GM23338 (cell line): ENCODE data around the gene RPL13. TPM values are rescaled to one million over a fixed set of nuclear protein-coding genes. Genes with fewer than 3 reads are reported as not detected.

Experiments
- ATAC-seq: fragments of 200-7000 bp; cut with Tn5 transposase; 3 replicates; pipeline ENCODE4 v1.9.1; 2020
- DNase-seq: peaks from one replicate; pipeline ENCODE4 v3.0.0-alpha.2; 2015; ENCODE audit warnings: low spot score
- H2AFZ ChIP-seq: fragments of 200-600 bp; sonication (generic); 2 replicates; pipeline ENCODE4 v1.8.0; 2016; ENCODE audit warnings: antibody characterized with exemption, mild to moderate bottlenecking, moderate library complexity
- H3F3A ChIP-seq: fragments of 200-600 bp; sonication (generic); replicated peaks from 2 replicates; pipeline ENCODE4 v1.8.0; 2017; ENCODE audit warnings: antibody characterized with exemption, mixed run types, low read depth
- H3K27ac ChIP-seq: fragments of 200-600 bp; sonication (generic); 2 replicates; pipeline ENCODE4 v1.6.1; 2016; ENCODE audit warnings: low read depth
- H3K27me3 ChIP-seq: fragments of 200-600 bp; sonication (generic); 2 replicates; pipeline ENCODE4 v1.8.0; 2016; ENCODE audit warnings: mild to moderate bottlenecking, mixed run types, moderate library complexity; ENCODE audit not compliant: insufficient read depth
- H3K36me3 ChIP-seq: fragments of 200-600 bp; sonication (generic); 2 replicates; pipeline ENCODE4 v1.8.0; 2016; ENCODE audit warnings: mild to moderate bottlenecking; ENCODE audit not compliant: insufficient read depth
- H3K4me1 ChIP-seq: fragments of 200-600 bp; sonication (generic); 2 replicates; pipeline ENCODE4 v1.8.0; 2016; ENCODE audit warnings: mild to moderate bottlenecking, moderate library complexity; ENCODE audit not compliant: insufficient read depth
- H3K4me2 ChIP-seq: fragments of 200-600 bp; sonication (generic); 2 replicates; pipeline ENCODE4 v1.7.1; 2017; ENCODE audit warnings: mixed run types
- H3K4me3 ChIP-seq: fragments of 200-600 bp; sonication (generic); 2 replicates; pipeline ENCODE4 v1.6.1; 2016; ENCODE audit warnings: mixed run types
- H3K79me2 ChIP-seq: fragments of 200-600 bp; sonication (generic); replicated peaks from 2 replicates; pipeline ENCODE4 v1.8.0; 2017; ENCODE audit warnings: mild to moderate bottlenecking; ENCODE audit not compliant: insufficient read depth
- H3K9me2 ChIP-seq: fragments of 200-600 bp; sonication (generic); 2 replicates; pipeline ENCODE4 v1.8.0; 2017; ENCODE audit not compliant: insufficient read depth
- H4K20me1 ChIP-seq: fragments of 200-600 bp; sonication (generic); replicated peaks from 2 replicates; pipeline ENCODE4 v1.8.0; 2017; ENCODE audit warnings: mild to moderate bottlenecking; ENCODE audit not compliant: insufficient read depth
- H3K27ac Mint-ChIP-seq: 2 replicates; pipeline ENCODE4 v1.8.0; 2020; ENCODE audit warnings: inconsistent platforms, mild to moderate bottlenecking, moderate library complexity, mixed read lengths
- H3K27me3 Mint-ChIP-seq: 3 replicates; pipeline ENCODE4 v1.8.0; 2022; ENCODE audit warnings: low read depth, mild to moderate bottlenecking, moderate library complexity, mixed read lengths, inconsistent platforms; ENCODE audit not compliant: insufficient read depth, poor library complexity
- H3K36me3 Mint-ChIP-seq: 3 replicates; pipeline ENCODE4 v1.8.0; 2021; ENCODE audit warnings: low read depth, mild to moderate bottlenecking, inconsistent platforms, moderate library complexity, mixed read lengths
- H3K4me1 Mint-ChIP-seq: 3 replicates; pipeline ENCODE4 v1.8.0; 2020; ENCODE audit warnings: mild to moderate bottlenecking, inconsistent platforms, mixed read lengths
- H3K4me3 Mint-ChIP-seq: 3 replicates; pipeline ENCODE4 v1.8.0; 2021; ENCODE audit warnings: moderate library complexity, mild to moderate bottlenecking, inconsistent platforms, mixed read lengths
- H3K9me3 Mint-ChIP-seq: 3 replicates; pipeline ENCODE4 v1.8.0; 2020; ENCODE audit warnings: moderate library complexity, mild to moderate bottlenecking, inconsistent platforms, mixed read lengths
- CREB1 ChIP-seq: fragments of 250-450 bp; sonication (Bioruptor Pico); IDR thresholded peaks from 2 replicates; pipeline ENCODE4 v1.5.0; 2020; ENCODE audit warnings: low read depth, mild to moderate bottlenecking, moderate library complexity
- EZH2phosphoT487 ChIP-seq: fragments of 200-600 bp; sonication (generic); IDR thresholded peaks from one replicate; pipeline ENCODE4 v1.8.1; 2018; ENCODE audit warnings: antibody characterized with exemption; ENCODE audit not compliant: unreplicated experiment
- ZNF331 ChIP-seq: fragments of 250-450 bp; sonication (Bioruptor Pico); IDR thresholded peaks from 2 replicates; pipeline ENCODE4 v1.5.0; 2020; ENCODE audit warnings: low read depth, mild to moderate bottlenecking, moderate library complexity
- polyA plus RNA-seq: library from polyadenylated mRNA; unstranded; fragments of >200 nt; fragmentation: Nextera tagmentation; extraction: Ambion mirVana; gene quantifications from 2 replicates; pipeline ENCODE4 v1.2.1, GENCODE V29; 2016
- total RNA-seq: library from RNA; depleted of rRNA; stranded (reverse); fragments of >200 nt; shearing (Covaris generic); gene quantifications from 2 replicates; pipeline ENCODE4 v1.2.3, GENCODE V29; 2014
- TF ChIP-seq, protein P1 (sequence below): fragments of 250-450 bp; sonication (Bioruptor Pico); IDR thresholded peaks from 2 replicates; pipeline ENCODE4 v1.5.0; 2020; ENCODE audit warnings: mild to moderate bottlenecking, moderate library complexity
- TF ChIP-seq, protein P2 (sequence below), 2 experiments: fragments of 200-600 bp in 1 of 2; sonication (generic) in 1 of 2; conservative IDR thresholded peaks; 2 replicates each; pipeline versions ENCODE4 v1.5.1 to v1.6.1; 2016 to 2017; ENCODE audit warnings: antibody characterized with exemption in 2 of 2, low read depth in 2 of 2, mild to moderate bottlenecking in 2 of 2, moderate library complexity in 1 of 2
- TF ChIP-seq, protein P3 (sequence below): IDR thresholded peaks from one replicate; pipeline ENCODE4 v1.6.1; 2018; ENCODE audit warnings: antibody characterized with exemption; ENCODE audit not compliant: unreplicated experiment

RPL13 gene
- total and polyA plus RNA-seq, 2 experiments from 2014 or later = 3,489 to 3,617 TPM

DNA sequence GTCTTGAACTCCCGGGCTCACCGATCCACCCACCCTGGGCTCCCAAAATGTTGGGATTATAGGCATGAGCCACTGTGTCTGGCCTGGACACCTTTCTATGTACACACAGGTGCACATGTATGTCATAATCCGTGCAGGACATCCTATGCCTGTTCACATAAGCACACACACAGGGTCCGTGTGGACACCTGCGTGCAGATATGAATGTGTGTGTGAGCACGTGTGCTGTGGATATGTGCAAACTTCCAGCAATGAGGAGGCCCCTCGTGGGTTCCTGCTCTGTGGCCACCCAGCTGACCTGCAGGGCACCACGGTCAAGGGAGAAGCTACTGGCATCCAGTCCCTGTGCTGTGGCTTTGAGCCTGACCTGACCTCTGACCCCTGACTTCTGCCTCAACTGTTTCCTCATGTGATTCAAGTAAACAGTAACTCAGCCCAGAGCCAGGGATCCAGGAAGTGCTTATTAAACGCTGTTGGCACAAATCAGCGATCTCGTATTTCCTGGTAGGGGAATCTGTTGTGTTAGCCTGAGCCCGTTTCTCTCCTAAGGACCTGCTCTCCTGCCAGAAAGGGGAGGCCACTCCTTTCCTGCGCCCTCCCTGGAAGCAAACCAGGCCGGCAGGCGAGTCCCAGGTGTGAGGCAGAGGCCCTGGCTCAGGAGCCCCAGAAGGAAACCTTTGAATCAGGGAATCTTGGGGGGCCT is 21.5 kb downstream of the RPL13 start:
- ATAC-seq = no peak
- no peaks in the 10 kb centered on the region for H3K9me2 ChIP-seq
- peaks cover 6% of the 10 kb centered on the region; the same call in 2 of the 3 replicates for H3K9me3 Mint-ChIP-seq

DNA sequence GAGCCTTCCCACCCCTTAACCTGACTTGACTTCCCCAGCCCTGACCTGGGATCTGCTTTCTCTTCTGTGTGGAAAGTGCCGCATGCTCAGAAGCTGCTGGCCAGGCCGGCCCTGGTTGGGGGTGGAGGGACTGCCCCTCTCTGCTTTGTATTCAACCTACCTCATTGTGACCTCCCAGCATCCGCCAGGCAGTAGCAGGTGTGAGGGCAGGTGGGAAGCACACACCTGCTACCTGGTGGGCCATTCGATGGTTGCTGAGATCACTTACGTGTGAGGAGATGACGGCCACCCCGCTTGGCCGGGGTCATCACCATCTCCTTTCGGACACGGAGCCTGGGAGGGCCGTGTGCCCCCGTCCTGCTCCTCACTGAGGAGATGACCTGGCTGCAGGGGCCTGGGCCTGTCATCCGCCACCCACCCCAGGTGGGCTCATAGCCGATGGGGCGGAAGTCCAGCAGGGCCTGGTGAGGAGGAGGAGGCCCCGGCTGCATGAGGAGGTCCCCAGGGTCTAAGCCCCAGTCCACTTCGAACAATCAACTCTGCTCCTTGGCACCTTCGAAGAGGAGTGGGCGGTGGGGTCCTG is 22.2 kb downstream of the RPL13 start:
- no peak overlapping the region for H3K4me3 ChIP-seq
- H3K27ac ChIP-seq = no peak overlapping the region
- no peak overlapping the region for H2AFZ ChIP-seq
- H3K27me3 ChIP-seq = no peaks in the 10 kb centered on the region
- peaks cover 8% of the 10 kb centered on the region for H3F3A ChIP-seq
- ATAC-seq (no peak), DNase-seq (no peak)
- Mint-ChIP-seq H3K27me3 (peaks cover 3% of the 10 kb centered on the region), H3K4me1 (no peaks in the 10 kb centered on the region; the same call in 2 of the 3 replicates), H3K9me3 (peaks cover 10% of the 10 kb centered on the region), H3K27ac (no peak overlapping the region), H3K36me3 (peaks cover 22% of the 10 kb centered on the region), H3K4me3 (no peak overlapping the region)
- H3K4me1 ChIP-seq = no peaks in the 10 kb centered on the region
- no peaks in the 10 kb centered on the region for H3K9me2 ChIP-seq
- no peaks in the 10 kb centered on the region for H3K36me3 ChIP-seq
- H3K4me2 ChIP-seq = no peak overlapping the region
- H3K79me2 ChIP-seq = no peaks in the 10 kb centered on the region
- no peaks in the 10 kb centered on the region for H4K20me1 ChIP-seq
- TF ChIP-seq, protein P1, sequence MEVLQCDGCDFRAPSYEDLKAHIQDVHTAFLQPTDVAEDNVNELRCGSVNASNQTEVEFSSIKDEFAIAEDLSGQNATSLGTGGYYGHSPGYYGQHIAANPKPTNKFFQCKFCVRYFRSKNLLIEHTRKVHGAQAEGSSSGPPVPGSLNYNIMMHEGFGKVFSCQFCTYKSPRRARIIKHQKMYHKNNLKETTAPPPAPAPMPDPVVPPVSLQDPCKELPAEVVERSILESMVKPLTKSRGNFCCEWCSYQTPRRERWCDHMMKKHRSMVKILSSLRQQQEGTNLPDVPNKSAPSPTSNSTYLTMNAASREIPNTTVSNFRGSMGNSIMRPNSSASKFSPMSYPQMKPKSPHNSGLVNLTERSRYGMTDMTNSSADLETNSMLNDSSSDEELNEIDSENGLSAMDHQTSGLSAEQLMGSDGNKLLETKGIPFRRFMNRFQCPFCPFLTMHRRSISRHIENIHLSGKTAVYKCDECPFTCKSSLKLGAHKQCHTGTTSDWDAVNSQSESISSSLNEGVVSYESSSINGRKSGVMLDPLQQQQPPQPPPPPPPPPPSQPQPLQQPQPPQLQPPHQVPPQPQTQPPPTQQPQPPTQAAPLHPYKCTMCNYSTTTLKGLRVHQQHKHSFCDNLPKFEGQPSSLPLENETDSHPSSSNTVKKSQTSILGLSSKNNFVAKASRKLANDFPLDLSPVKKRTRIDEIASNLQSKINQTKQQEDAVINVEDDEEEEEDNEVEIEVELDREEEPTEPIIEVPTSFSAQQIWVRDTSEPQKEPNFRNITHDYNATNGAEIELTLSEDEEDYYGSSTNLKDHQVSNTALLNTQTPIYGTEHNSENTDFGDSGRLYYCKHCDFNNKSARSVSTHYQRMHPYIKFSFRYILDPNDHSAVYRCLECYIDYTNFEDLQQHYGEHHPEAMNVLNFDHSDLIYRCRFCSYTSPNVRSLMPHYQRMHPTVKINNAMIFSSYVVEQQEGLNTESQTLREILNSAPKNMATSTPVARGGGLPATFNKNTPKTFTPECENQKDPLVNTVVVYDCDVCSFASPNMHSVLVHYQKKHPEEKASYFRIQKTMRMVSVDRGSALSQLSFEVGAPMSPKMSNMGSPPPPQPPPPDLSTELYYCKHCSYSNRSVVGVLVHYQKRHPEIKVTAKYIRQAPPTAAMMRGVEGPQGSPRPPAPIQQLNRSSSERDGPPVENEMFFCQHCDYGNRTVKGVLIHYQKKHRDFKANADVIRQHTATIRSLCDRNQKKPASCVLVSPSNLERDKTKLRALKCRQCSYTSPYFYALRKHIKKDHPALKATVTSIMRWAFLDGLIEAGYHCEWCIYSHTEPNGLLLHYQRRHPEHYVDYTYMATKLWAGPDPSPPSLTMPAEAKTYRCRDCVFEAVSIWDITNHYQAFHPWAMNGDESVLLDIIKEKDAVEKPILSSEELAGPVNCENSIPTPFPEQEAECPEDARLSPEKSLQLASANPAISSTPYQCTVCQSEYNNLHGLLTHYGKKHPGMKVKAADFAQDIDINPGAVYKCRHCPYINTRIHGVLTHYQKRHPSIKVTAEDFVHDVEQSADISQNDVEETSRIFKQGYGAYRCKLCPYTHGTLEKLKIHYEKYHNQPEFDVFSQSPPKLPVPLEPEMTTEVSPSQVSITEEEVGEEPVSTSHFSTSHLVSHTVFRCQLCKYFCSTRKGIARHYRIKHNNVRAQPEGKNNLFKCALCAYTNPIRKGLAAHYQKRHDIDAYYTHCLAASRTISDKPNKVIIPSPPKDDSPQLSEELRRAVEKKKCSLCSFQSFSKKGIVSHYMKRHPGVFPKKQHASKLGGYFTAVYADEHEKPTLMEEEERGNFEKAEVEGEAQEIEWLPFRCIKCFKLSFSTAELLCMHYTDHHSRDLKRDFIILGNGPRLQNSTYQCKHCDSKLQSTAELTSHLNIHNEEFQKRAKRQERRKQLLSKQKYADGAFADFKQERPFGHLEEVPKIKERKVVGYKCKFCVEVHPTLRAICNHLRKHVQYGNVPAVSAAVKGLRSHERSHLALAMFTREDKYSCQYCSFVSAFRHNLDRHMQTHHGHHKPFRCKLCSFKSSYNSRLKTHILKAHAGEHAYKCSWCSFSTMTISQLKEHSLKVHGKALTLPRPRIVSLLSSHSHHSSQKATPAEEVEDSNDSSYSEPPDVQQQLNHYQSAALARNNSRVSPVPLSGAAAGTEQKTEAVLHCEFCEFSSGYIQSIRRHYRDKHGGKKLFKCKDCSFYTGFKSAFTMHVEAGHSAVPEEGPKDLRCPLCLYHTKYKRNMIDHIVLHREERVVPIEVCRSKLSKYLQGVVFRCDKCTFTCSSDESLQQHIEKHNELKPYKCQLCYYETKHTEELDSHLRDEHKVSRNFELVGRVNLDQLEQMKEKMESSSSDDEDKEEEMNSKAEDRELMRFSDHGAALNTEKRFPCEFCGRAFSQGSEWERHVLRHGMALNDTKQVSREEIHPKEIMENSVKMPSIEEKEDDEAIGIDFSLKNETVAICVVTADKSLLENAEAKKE (CRISPR knock-in tag) = no peak
- TF ChIP-seq ZNF331 (CRISPR knock-in tag) (no peak), CREB1 (CRISPR knock-in tag) (no peak), EZH2phosphoT487 (no peak)
- TF ChIP-seq, protein P2, sequence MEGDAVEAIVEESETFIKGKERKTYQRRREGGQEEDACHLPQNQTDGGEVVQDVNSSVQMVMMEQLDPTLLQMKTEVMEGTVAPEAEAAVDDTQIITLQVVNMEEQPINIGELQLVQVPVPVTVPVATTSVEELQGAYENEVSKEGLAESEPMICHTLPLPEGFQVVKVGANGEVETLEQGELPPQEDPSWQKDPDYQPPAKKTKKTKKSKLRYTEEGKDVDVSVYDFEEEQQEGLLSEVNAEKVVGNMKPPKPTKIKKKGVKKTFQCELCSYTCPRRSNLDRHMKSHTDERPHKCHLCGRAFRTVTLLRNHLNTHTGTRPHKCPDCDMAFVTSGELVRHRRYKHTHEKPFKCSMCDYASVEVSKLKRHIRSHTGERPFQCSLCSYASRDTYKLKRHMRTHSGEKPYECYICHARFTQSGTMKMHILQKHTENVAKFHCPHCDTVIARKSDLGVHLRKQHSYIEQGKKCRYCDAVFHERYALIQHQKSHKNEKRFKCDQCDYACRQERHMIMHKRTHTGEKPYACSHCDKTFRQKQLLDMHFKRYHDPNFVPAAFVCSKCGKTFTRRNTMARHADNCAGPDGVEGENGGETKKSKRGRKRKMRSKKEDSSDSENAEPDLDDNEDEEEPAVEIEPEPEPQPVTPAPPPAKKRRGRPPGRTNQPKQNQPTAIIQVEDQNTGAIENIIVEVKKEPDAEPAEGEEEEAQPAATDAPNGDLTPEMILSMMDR (conservative IDR thresholded peaks at IDR 0.05; ENCODE audit: low read depth in 2 of 2) = no peak

More for the DNA sequence above, 21.5 kb downstream of the RPL13 start:
- H3K27ac ChIP-seq = no peak overlapping the region
- H3K27ac Mint-ChIP-seq = no peak overlapping the region
- H3K27me3 Mint-ChIP-seq = peaks cover 7% of the 10 kb centered on the region
- DNase-seq = no peak
- H3K36me3 ChIP-seq = no peaks in the 10 kb centered on the region
- no peak overlapping the region for H3K4me2 ChIP-seq
- H4K20me1 ChIP-seq = no peaks in the 10 kb centered on the region
- no peak for TF ChIP-seq CREB1 (CRISPR knock-in tag)
- TF ChIP-seq, protein P3, sequence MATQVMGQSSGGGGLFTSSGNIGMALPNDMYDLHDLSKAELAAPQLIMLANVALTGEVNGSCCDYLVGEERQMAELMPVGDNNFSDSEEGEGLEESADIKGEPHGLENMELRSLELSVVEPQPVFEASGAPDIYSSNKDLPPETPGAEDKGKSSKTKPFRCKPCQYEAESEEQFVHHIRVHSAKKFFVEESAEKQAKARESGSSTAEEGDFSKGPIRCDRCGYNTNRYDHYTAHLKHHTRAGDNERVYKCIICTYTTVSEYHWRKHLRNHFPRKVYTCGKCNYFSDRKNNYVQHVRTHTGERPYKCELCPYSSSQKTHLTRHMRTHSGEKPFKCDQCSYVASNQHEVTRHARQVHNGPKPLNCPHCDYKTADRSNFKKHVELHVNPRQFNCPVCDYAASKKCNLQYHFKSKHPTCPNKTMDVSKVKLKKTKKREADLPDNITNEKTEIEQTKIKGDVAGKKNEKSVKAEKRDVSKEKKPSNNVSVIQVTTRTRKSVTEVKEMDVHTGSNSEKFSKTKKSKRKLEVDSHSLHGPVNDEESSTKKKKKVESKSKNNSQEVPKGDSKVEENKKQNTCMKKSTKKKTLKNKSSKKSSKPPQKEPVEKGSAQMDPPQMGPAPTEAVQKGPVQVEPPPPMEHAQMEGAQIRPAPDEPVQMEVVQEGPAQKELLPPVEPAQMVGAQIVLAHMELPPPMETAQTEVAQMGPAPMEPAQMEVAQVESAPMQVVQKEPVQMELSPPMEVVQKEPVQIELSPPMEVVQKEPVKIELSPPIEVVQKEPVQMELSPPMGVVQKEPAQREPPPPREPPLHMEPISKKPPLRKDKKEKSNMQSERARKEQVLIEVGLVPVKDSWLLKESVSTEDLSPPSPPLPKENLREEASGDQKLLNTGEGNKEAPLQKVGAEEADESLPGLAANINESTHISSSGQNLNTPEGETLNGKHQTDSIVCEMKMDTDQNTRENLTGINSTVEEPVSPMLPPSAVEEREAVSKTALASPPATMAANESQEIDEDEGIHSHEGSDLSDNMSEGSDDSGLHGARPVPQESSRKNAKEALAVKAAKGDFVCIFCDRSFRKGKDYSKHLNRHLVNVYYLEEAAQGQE = no peak
- H3K4me1 Mint-ChIP-seq = no peaks in the 10 kb centered on the region; the same call in 2 of the 3 replicates
- no peaks in the 10 kb centered on the region for H3K79me2 ChIP-seq
- no peak overlapping the region for H3K4me3 ChIP-seq
- no peaks in the 10 kb centered on the region for H3K4me1 ChIP-seq
- no peak overlapping the region for H2AFZ ChIP-seq
- peaks cover 17% of the 10 kb centered on the region for H3K36me3 Mint-ChIP-seq
- H3K4me3 Mint-ChIP-seq = no peak overlapping the region
- peaks cover 4% of the 10 kb centered on the region for H3K27me3 ChIP-seq
- peaks cover 8% of the 10 kb centered on the region; the same call in 1 of the 2 replicates for H3F3A ChIP-seq
